ENCODE measurements around the gene CA14. TPM values are rescaled to one million over a fixed set of nuclear protein-coding genes. Genes with fewer than 3 reads are reported as not detected.

The CA14 gene
- total RNA-seq, 1 experiment from 2014 or later, result not detected

GRCh38 chr1:150281758-150282557 lies 24.4 kb downstream of the CA14 start, which contains the start of gene CIART:
Gene CIART, plus strand, starts transcription at chr1:150282554. Its CDS starts 714 bp downstream, at chr1:150283268.
- intact Hi-C loops (cut with micrococcal nuclease; ENCODE audit: unreplicated experiment), result loop anchor here (1.0 to 2.0 kb wide), 3 partner anchors 13 to 46 kb away; partner anchors contain the start of genes ANP32E and APH1A
- no peaks in the 10 kb centered on the region; the same call in 1 of the 2 replicates for H3K36me3 ChIP-seq (ENCODE audit: control insufficient read depth, insufficient read depth, low read length)
- H3K27me3 ChIP-seq (replicated peaks; ENCODE audit: control insufficient read depth, insufficient read depth, low read length), result no peaks in the 10 kb centered on the region
- Mint-ChIP-seq H3K4me1 (ENCODE audit: low read depth, unreplicated experiment) (peaks cover 16% of the 10 kb centered on the region), H3K36me3 (ENCODE audit: insufficient read depth, unreplicated experiment) (peaks cover 7% of the 10 kb centered on the region), H3K27me3 (ENCODE audit: insufficient read depth, unreplicated experiment) (peaks cover 5% of the 10 kb centered on the region), H3K9me3 (ENCODE audit: unreplicated experiment) (no peaks in the 10 kb centered on the region), H3K27ac (ENCODE audit: unreplicated experiment) (peak within 1 kb of the TSS; percentile 67), H3K4me3 (ENCODE audit: unreplicated experiment) (peak within 1 kb of the TSS; percentile 84)
- H3K9me3 ChIP-seq, result no peaks in the 10 kb centered on the region
- peak; percentile 91 to 97 for DNase-seq
- BruUV-seq (replicated peaks), result TSS peak; percentile 86
- CTCF ChIA-PET, result interaction anchor here (0.5 to 2.8 kb wide), 6 partner anchors 9 to 244 kb away, joined by 3 to 29 read pairs (median 5); partner anchors contain the start of genes C1orf54 and CA14
- H3K4me3 ChIP-seq (ENCODE audit: low read depth, low read length), result peak within 1 kb of the TSS; percentile 63
- POLR2A ChIA-PET, result interaction anchor here (0.6 kb wide), 2 partner anchors 82 to 250 kb away, joined by 3 to 4 read pairs; partner anchors contain the start of gene RPRD2
- H3K4me1 ChIP-seq, result peaks cover 4% of the 10 kb centered on the region; the same call in 1 of the 2 replicates
- no peak for TF ChIP-seq CTCF (IDR thresholded peaks at IDR 0.05; ENCODE audit: insufficient read depth in 1 of 2, low read depth in 1 of 2, low read length in 1 of 2, severe bottlenecking in 1 of 2, unreplicated experiment in 1 of 2)

- no peak for TF ChIP-seq CTCF (IDR thresholded peaks at IDR 0.05; ENCODE audit: insufficient read depth in 1 of 2, low read depth in 1 of 2, low read length in 1 of 2, severe bottlenecking in 1 of 2, unreplicated experiment in 1 of 2)
- CTCF ChIA-PET, result interaction anchor here (0.5 to 2.8 kb wide), 4 partner anchors 26 to 243 kb away, joined by 3 to 29 read pairs (median 6); partner anchors contain the start of gene CA14
- Mint-ChIP-seq H3K4me1 (ENCODE audit: low read depth, unreplicated experiment) (peaks cover 16% of the 10 kb centered on the region), H3K36me3 (ENCODE audit: insufficient read depth, unreplicated experiment) (peaks cover 7% of the 10 kb centered on the region), H3K27me3 (ENCODE audit: insufficient read depth, unreplicated experiment) (peaks cover 5% of the 10 kb centered on the region), H3K4me3 (ENCODE audit: unreplicated experiment) (peak overlapping the region; percentile 84), H3K9me3 (ENCODE audit: unreplicated experiment) (no peaks in the 10 kb centered on the region), H3K27ac (ENCODE audit: unreplicated experiment) (peak overlapping the region; percentile 67)
- TSS peak; percentile 36 for BruUV-seq (replicated peaks)
- POLR2A ChIA-PET, result interaction anchor here (0.6 kb wide), 2 partner anchors 82 to 250 kb away, joined by 3 to 4 read pairs; partner anchors contain the start of gene RPRD2
- peaks cover 4% of the 10 kb centered on the region; the same call in 1 of the 2 replicates for H3K4me1 ChIP-seq
- no peaks in the 10 kb centered on the region; the same call in 1 of the 2 replicates for H3K36me3 ChIP-seq (ENCODE audit: control insufficient read depth, insufficient read depth, low read length)
- H3K4me3 ChIP-seq (ENCODE audit: low read depth, low read length), result peak overlapping the region; percentile 63
- no peaks in the 10 kb centered on the region for H3K27me3 ChIP-seq (replicated peaks; ENCODE audit: control insufficient read depth, insufficient read depth, low read length)
- intact Hi-C loops (cut with micrococcal nuclease; ENCODE audit: unreplicated experiment), result loop anchor here (1.0 to 2.0 kb wide), 2 partner anchors 14 to 46 kb away; partner anchors contain the start of genes ANP32E and APH1A
- H3K9me3 ChIP-seq, result no peaks in the 10 kb centered on the region
- DNase-seq, result no peak
Measured at GRCh38 chr1:150282558-150282958, 25.0 kb downstream of the CA14 start.

- Histone ChIP-seq H3K36me3 (ENCODE audit: control insufficient read depth, insufficient read depth, low read length) (no peaks in the 10 kb centered on the region; the same call in 1 of the 2 replicates), H3K27me3 (replicated peaks; ENCODE audit: control insufficient read depth, insufficient read depth, low read length) (no peaks in the 10 kb centered on the region), H3K4me1 (peaks cover 4% of the 10 kb centered on the region; the same call in 1 of the 2 replicates), H3K4me3 (ENCODE audit: low read depth, low read length) (peak overlapping the region; percentile 63), H3K9me3 (no peaks in the 10 kb centered on the region)
- BruUV-seq (replicated peaks), result no TSS peak
- Mint-ChIP-seq H3K4me1 (ENCODE audit: low read depth, unreplicated experiment) (peaks cover 16% of the 10 kb centered on the region), H3K27ac (ENCODE audit: unreplicated experiment) (peak overlapping the region; percentile 67), H3K9me3 (ENCODE audit: unreplicated experiment) (no peaks in the 10 kb centered on the region), H3K36me3 (ENCODE audit: insufficient read depth, unreplicated experiment) (peaks cover 7% of the 10 kb centered on the region), H3K4me3 (ENCODE audit: unreplicated experiment) (peak overlapping the region; percentile 84), H3K27me3 (ENCODE audit: insufficient read depth, unreplicated experiment) (peaks cover 5% of the 10 kb centered on the region)
- ChIA-PET CTCF (interaction anchor here (2.8 kb wide), 1 partner anchor 27 kb away, joined by 29 read pairs; the partner anchor contains the start of gene CA14), POLR2A (no interaction called here)
- TF ChIP-seq CTCF (IDR thresholded peaks at IDR 0.05; ENCODE audit: insufficient read depth in 1 of 2, low read depth in 1 of 2, low read length in 1 of 2, severe bottlenecking in 1 of 2, unreplicated experiment in 1 of 2), result no peak
- intact Hi-C loops (cut with micrococcal nuclease; ENCODE audit: unreplicated experiment), result loop anchor here (2.0 kb wide), 1 partner anchor 14 kb away; the partner anchor contains the start of gene APH1A
- DNase-seq, result no peak
Measured at GRCh38 chr1:150283260-150283659, 25.7 kb downstream of the CA14 start.

All from Caco-2 (cell line).